GM10266 (cell line): ENCODE measurements around the gene REG3G.
A peak's percentile ranks its signal among the peaks of the same experiment; 100 is the strongest.

Experiments
- DNase-seq: peaks from one replicate; pipeline ENCODE4 v3.0.0; 2012; ENCODE audit errors: extremely low spot score
- CTCF ChIP-seq: IDR thresholded peaks from 2 replicates; pipeline ENCODE4 v1.5.1; 2012; ENCODE audit warnings: mild to moderate bottlenecking, low read depth; ENCODE audit not compliant: control insufficient read depth, insufficient read depth; ENCODE audit errors: missing control alignments

REG3G gene

GRCh38 chr2:79025421-79025820, at the start of gene REG3G:
REG3G (plus strand) TSS chr2:79025702; CDS start chr2:79026094, 392 bp downstream.
- TF ChIP-seq CTCF = no peak
- DNase-seq = no peak

GRCh38 chr2:78977661-78978145, 47.8 kb upstream of the REG3G start:
- DNase-seq = peak; percentile 36
- no peak for TF ChIP-seq CTCF

- no peak for DNase-seq
- TF ChIP-seq CTCF = no peak
Observed at GRCh38 chr2:78978340-78978739, 47.2 kb upstream of the REG3G start.

- peak; percentile 42 for DNase-seq
- peak; percentile 76 for TF ChIP-seq CTCF
Observed at GRCh38 chr2:78979380-78980151, 45.9 kb upstream of the REG3G start.

- DNase-seq = no peak
- TF ChIP-seq CTCF = no peak
Observed at GRCh38 chr2:78980152-78980465, 45.4 kb upstream of the REG3G start.

GRCh38 chr2:78980871-78981270, 44.6 kb upstream of the REG3G start:
- TF ChIP-seq CTCF = no peak
- DNase-seq = no peak

- no peak for DNase-seq
- TF ChIP-seq CTCF = no peak
Observed at GRCh38 chr2:78982638-78983330, 42.7 kb upstream of the REG3G start.
